Occipital lobe (tissue), 2 donors: ENCODE measurements around the gene AIP. TPM values are rescaled to one million over a fixed set of nuclear protein-coding genes. Genes with fewer than 3 reads are reported as not detected.
"Not testable (repeated sequence)": the region's sequence is repeated elsewhere in the genome, so short reads cannot be mapped to it uniquely, and the experiment has no call there.

Experiments used
- DNase-seq: peaks from one replicate; lab custom pipeline; 2025; lab: John Stamatoyannopoulos, UW
- total RNA-seq: library from RNA; depleted of rRNA; stranded (reverse); fragments of >200 nt; gene quantifications from one replicate; pipeline ENCODE4 v1.2.3, GENCODE V29; 2014

AIP gene
- total RNA-seq, 1 donor from 2014 or later: 66.8 TPM

DNA sequence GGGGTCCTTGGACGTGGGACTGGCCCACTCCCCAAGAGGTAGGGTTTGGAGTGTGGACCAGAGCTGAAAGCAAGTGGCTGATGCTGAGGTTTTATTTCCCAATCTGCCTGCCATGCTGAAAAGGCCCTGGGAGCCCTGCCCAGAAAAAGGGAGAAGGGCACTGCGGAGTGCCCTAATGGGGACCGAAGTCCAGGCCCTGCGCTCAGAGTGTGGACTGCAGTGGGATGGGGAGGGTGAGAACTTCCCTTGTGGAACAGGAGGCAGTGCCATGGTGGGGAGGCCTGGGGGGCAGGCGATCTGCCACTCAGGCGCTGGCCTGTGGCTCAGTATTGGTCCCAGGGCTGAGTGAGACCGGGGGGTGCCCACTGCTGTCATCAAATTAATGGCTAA lies 34.6 kb upstream of the AIP start:
- no peak for DNase-seq

GRCh38 chr11:67449116-67449844 lies 33.5 kb upstream of the AIP start:
- DNase-seq: no peak

- DNase-seq: no peak
Observed at GRCh38 chr11:67450796-67451657, 31.8 kb upstream of the AIP start.

DNA sequence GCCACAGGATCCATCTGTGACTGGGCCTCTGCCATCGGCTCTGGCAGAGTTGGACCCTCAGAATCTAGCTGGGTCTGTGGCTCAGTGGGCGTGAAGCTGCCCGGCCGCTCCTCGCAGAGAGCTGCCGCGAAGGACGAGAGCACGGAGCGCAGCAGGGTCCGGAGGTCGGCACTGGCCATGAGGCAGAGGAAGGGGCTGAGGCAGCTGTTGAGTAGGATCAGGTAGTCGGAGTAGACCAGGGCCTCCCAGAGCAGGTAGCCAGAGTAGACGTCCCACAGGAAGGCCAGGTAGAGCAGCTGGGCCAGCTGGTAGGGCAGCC lies 31.2 kb upstream of the AIP start:
- DNase-seq: no peak

GRCh38 chr11:67452141-67452952 lies 30.5 kb upstream of the AIP start, which contains the start of gene GPR152:
Gene GPR152, minus strand, starts transcription at chr11:67452729. Its CDS starts 5 bp downstream, at chr11:67452724.
- DNase-seq: no peak

DNA sequence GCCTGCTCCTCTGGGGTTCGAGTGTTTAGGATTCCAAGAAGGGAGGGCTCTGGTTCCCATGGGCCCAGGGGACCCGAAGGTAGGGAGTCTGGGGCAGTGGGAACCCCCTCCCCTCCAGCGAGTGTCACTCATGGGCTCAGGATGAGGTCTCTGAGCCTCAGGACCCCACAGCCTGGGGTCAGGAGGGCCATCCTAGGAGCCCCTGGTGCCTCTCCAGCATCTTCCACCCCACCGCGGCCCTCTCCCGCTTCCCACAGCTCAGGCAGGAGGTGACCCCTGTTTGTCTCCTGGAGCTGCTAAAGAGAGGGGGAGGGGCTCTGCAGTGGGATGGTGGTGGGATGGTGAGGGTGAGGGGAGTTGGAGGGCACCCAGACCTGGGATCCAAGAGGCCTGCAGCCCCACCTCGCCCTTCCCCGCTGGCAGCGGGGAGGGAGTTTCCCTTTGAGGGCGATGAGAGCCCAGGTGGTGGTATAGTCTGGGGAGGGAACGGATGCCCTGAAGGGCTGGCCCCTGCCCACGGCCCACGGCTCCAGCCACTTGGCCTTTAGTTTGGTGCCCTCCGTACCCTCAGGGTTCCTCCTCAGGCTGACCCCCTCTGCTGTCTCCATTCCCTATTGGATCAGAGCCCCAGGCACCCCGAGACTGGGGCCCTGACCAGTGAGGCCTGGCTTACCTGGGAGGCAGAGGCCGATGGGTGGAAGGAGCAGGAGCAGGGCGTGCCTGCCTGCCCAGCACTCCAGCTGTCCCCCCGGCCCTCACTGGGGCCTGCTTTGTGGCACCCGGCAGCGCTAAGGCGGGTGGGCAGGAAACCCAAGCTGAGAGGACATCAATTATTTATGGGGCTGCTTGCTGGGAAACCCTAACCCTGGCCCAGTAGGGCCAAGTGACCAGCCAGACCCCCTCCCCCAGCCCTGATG lies 28.8 kb upstream of the AIP start:
- no peak for DNase-seq

- DNase-seq: no peak
Observed at GRCh38 chr11:67455054-67455453, 27.8 kb upstream of the AIP start, which contains the start of gene CABP4. Gene CABP4, plus strand, starts transcription at chr11:67455354. Its CDS starts 70 bp downstream, at chr11:67455424.

GRCh38 chr11:67456068-67456705 lies 26.6 kb upstream of the AIP start:
- no peak for DNase-seq

DNA sequence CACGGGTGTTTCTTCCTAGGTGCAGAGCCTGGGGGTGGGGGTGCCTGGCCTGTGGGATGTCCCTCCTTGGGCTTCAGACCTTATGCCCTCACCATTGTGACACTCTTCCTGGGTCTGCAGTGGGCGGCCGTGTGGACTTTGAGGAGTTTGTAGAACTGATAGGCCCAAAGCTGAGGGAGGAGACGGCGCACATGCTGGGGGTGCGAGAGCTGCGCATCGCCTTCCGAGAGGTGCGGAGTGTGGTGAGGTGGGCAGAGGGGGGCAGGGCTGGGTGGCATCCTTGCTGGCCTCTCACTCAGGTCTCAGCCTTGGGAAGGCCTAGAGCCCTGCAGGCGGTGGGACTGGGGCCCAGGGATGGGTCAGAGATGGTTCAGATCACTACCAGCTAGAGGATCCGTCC lies 25.4 kb upstream of the AIP start:
- DNase-seq: no peak

DNA sequence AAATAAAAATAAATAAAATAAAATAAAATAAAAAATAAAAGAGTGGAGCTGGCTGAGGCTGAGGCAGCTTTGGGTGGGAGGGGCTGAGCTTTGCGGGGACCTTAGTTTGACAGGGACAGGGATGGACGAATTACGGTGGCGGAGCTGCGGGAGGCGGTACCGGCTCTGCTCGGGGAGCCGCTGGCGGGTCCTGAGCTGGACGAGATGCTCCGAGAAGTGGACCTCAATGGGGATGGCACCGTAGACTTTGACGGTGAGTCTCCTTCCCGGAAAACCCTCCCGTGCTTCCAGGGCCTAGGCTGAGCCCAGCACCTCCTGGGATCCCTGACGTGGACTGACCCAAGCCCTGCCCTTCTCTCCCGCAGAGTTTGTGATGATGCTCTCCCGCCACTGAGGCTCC lies 24.6 kb upstream of the AIP start:
- DNase-seq: no peak

DNA sequence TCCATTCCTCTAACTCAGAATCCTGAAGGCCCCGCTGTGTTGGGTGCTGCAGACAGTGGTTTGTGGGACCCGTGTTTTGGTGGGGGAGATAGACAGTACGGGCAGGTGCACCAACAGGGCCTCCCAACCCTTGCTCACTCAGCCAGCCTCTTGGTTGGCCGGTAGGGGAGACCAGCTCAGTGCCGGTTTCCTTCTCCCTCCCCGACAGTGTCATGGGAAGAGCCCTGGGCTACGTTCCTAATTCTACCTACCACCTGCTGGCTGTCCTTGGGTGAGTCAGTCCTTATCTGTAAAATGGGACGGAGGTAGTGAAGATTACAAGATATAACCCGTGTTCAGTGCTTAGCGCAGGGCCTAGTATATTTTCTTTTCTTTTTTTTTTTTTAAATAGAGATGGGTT lies 19.6 kb upstream of the AIP start:
- DNase-seq: no peak

DNA sequence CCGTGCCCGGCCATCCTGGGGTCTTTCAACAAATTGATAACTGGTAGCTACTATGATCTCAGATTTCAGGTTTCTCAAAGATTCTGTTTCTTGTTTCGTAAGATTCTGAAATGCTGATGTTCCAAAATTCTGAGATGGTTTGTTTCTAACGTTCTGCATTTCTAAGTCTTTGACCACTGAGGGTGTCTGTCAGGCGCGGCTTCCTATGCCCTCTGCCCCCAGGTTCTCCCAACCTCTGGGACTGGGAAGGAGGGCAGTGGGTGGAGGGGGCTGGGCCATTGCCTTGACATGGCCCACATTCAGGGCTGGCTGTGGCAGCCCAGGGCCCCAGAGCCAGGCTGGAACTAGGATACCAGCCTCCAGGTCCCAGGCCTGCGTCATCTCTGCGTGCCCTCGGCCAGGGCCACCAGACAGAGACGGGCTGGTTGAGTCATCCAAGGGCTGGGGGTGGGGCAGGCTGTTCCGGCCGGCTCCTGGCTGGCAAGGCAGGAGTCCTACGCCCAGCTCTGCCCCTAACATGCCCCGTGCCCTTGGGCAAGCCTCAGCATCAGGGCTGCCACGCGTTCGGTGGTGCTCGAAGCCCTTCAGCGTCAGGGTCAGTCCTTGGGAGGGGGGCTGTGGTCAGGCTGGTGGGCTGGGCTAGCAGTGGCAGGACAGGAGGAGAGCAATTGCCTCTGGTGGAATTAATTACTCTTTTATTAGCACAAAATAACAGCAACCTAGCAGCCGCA lies 19.0 kb upstream of the AIP start:
- DNase-seq: peak; percentile 37

DNA sequence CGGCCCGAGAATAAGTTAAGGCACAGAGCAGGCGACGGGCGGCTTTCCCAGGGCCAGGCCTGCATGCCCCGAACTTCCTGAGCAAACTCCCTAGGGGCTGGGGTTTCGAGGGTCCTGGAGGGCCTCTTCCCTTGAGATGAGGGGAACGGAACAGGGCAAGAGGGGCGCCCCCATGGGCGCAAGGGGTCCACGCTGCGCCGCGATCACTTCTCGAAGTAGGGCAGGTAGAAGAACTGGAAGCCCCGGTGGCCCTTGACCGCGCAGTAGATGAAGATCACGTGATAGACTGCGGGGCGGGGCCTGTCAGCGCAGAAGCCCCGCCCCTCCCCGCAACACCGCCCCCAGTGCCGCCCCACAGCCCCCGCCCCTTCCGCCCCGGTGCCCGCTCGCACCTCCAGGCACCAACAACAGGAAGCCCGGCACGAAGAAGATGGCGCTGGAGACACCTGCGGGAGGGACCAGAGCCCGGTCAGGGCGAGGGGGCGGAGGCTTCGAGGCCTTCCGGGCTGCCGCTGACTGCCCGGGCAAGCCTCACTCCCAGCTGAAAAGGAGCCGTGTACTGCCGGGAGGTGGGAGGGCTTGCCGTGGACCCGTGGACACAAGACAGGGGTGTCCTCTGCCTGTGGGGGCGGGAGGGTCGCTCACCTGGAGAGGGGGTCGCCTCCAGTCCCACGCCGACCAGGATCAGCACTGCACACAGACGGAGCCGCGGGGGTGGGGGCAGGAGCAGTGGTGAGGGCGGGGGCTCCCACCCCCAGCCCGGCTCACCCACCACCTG lies 18.2 kb upstream of the AIP start:
- peak; percentile 71 for DNase-seq

- no peak for DNase-seq
Observed at GRCh38 chr11:67465189-67465510, 17.7 kb upstream of the AIP start.

DNA sequence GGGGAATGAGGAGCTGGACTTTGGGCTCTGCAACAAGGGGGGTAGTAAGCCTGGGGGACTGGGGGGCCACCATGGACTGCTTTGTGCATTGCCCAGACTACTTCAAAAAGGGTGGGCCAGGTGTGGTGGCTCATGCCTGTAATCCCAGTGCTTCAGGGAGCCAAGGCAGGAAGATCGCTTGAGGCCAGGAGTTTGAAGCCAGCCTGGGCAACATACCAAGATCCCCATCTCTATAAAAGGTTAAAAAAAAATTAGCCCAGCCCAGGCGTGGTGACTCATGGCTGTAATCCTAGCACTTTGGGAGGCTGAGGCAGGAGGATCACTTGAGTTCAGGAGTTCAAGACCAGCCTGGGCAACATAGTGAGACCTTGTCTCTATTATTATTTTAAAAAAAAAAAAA lies 17.3 kb upstream of the AIP start:
- DNase-seq: not testable (repeated sequence)

GRCh38 chr11:67466367-67466766 lies 16.5 kb upstream of the AIP start:
- no peak for DNase-seq

GRCh38 chr11:67466962-67467771 lies 15.7 kb upstream of the AIP start:
- DNase-seq: no peak

- DNase-seq: no peak
Observed at GRCh38 chr11:67468056-67468455, 14.8 kb upstream of the AIP start.
